Measurements from ENCODE around the gene RNF25.
"Not testable (repeated sequence)": the region's sequence is repeated elsewhere in the genome, so short reads cannot be mapped to it uniquely, and the experiment has no call there.

RNF25 gene

GRCh38 chr2:218691234-218691633 is 19.4 kb upstream of the RNF25 start:
- peaks cover 49% of the 10 kb centered on the region for H3K36me3 Mint-ChIP-seq (ENCODE audit: low read depth)
- H3K9me3 Mint-ChIP-seq, result no peaks in the 10 kb centered on the region
- H3K27ac Mint-ChIP-seq, result no peak overlapping the region
- DNase-seq, result no peak
- no peaks in the 10 kb centered on the region for H3K27me3 Mint-ChIP-seq (ENCODE audit: low read depth, poor library complexity)
- TF ChIP-seq, protein P1, sequence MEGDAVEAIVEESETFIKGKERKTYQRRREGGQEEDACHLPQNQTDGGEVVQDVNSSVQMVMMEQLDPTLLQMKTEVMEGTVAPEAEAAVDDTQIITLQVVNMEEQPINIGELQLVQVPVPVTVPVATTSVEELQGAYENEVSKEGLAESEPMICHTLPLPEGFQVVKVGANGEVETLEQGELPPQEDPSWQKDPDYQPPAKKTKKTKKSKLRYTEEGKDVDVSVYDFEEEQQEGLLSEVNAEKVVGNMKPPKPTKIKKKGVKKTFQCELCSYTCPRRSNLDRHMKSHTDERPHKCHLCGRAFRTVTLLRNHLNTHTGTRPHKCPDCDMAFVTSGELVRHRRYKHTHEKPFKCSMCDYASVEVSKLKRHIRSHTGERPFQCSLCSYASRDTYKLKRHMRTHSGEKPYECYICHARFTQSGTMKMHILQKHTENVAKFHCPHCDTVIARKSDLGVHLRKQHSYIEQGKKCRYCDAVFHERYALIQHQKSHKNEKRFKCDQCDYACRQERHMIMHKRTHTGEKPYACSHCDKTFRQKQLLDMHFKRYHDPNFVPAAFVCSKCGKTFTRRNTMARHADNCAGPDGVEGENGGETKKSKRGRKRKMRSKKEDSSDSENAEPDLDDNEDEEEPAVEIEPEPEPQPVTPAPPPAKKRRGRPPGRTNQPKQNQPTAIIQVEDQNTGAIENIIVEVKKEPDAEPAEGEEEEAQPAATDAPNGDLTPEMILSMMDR (IDR thresholded peaks at IDR 0.05), result no peak
- H3K4me3 Mint-ChIP-seq, result no peak overlapping the region
- peaks cover 11% of the 10 kb centered on the region for H3K4me1 Mint-ChIP-seq

GRCh38 chr2:218687400-218688060 is 15.7 kb upstream of the RNF25 start:
- not testable (repeated sequence) for H3K9me3 Mint-ChIP-seq; H3K27me3 Mint-ChIP-seq (ENCODE audit: low read depth, poor library complexity); H3K27ac Mint-ChIP-seq; H3K4me1 Mint-ChIP-seq; H3K4me3 Mint-ChIP-seq
- TF ChIP-seq, protein P1 (IDR thresholded peaks at IDR 0.05), result peak; percentile 83
- peaks cover 45% of the 10 kb centered on the region for H3K36me3 Mint-ChIP-seq (ENCODE audit: low read depth)
- peak; percentile 45 for DNase-seq

GRCh38 chr2:218680061-218680460 is 8.3 kb upstream of the RNF25 start:
- DNase-seq, result no peak
- no peak overlapping the region for H3K4me3 Mint-ChIP-seq
- H3K27ac Mint-ChIP-seq, result no peak overlapping the region
- no peaks in the 10 kb centered on the region for H3K27me3 Mint-ChIP-seq (ENCODE audit: low read depth, poor library complexity)
- H3K9me3 Mint-ChIP-seq, result no peaks in the 10 kb centered on the region
- H3K36me3 Mint-ChIP-seq (ENCODE audit: low read depth), result peaks cover 44% of the 10 kb centered on the region
- TF ChIP-seq, protein P1 (IDR thresholded peaks at IDR 0.05), result no peak
- no peaks in the 10 kb centered on the region for H3K4me1 Mint-ChIP-seq

- peaks cover 42% of the 10 kb centered on the region for H3K36me3 Mint-ChIP-seq (ENCODE audit: low read depth)
- peak overlapping the region; percentile 3 for H3K27ac Mint-ChIP-seq
- H3K4me3 Mint-ChIP-seq, result no peak overlapping the region
- no peaks in the 10 kb centered on the region for H3K4me1 Mint-ChIP-seq
- peaks cover 2% of the 10 kb centered on the region for H3K27me3 Mint-ChIP-seq (ENCODE audit: low read depth, poor library complexity)
- H3K9me3 Mint-ChIP-seq, result no peaks in the 10 kb centered on the region
- DNase-seq, result no peak
- TF ChIP-seq, protein P1 (IDR thresholded peaks at IDR 0.05), result no peak
These were observed 7.3 kb upstream of the RNF25 start for GRCh38 chr2:218679119-218679518.

- no peak for DNase-seq
- Mint-ChIP-seq H3K27me3 (ENCODE audit: low read depth, poor library complexity) (peaks cover 3% of the 10 kb centered on the region), H3K4me3 (peak overlapping the region; percentile 100), H3K36me3 (ENCODE audit: low read depth) (peaks cover 30% of the 10 kb centered on the region), H3K4me1 (peaks cover 26% of the 10 kb centered on the region), H3K27ac (peak overlapping the region; percentile 100), H3K9me3 (no peaks in the 10 kb centered on the region)
- TF ChIP-seq, protein P1 (IDR thresholded peaks at IDR 0.05), result no peak
These were observed 627 bp downstream of the RNF25 start for GRCh38 chr2:218671097-218671653.

DNA sequence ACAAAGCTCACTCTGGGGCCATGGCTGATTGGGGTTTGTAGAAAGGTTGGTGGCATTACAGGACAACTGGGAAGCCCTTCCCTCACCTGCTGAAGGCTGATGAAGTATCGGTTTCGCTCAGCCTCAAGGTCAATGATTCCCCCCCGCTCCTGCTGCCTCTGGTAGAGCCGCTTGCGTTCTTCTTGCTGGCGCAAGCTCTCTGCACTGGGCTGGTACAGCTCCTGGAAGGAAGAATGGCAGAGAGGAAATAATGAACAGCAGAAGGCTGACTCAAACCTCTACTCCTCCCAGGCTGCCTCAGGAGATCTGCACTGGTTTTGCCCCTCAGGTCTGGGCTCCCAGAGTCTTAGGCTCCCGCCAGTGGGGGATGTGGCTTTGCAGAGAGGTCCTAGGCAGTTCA is 7.1 kb downstream of the RNF25 start:
- H3K4me3 Mint-ChIP-seq, result no peak overlapping the region

More for the DNA sequence above, 7.1 kb downstream of the RNF25 start:
- Mint-ChIP-seq H3K36me3 (ENCODE audit: low read depth) (peaks cover 48% of the 10 kb centered on the region), H3K4me1 (peaks cover 10% of the 10 kb centered on the region), H3K27ac (no peak overlapping the region), H3K9me3 (no peaks in the 10 kb centered on the region), H3K27me3 (ENCODE audit: low read depth, poor library complexity) (no peaks in the 10 kb centered on the region)
- no peak for DNase-seq
- TF ChIP-seq, protein P1 (IDR thresholded peaks at IDR 0.05), result no peak

Measured in nephron progenitor cell (in vitro differentiated cells).